SK-N-SH (cell line): Measurements from ENCODE around the gene ANKRD33B.

Experiments
- ELF1 ChIP-seq: IDR thresholded peaks from 2 replicates; pipeline ENCODE4 v1.4.0; 2012
- EP300 ChIP-seq, 2 experiments: IDR thresholded peaks; 2 replicates each; pipeline versions ENCODE4 v1.4.0 to v1.6.1; 2012; ENCODE audit warnings: borderline replicate concordance in 1 of 2, low read depth in 1 of 2, low read length in 1 of 2
- EZH2phosphoT487 ChIP-seq: fragments of 200-600 bp; sonication (generic); IDR thresholded peaks from 2 replicates; pipeline ENCODE4 v1.6.1; 2017; ENCODE audit warnings: low read depth, mixed run types, mild to moderate bottlenecking, antibody characterized with exemption, moderate library complexity, borderline replicate concordance
- FOXM1 ChIP-seq: IDR thresholded peaks from 2 replicates; pipeline ENCODE4 v1.4.0; 2012; ENCODE audit warnings: low read depth, mild to moderate bottlenecking
- POLR2AphosphoS5 ChIP-seq: IDR thresholded peaks from 2 replicates; pipeline ENCODE4 v1.6.1; 2012; ENCODE audit warnings: low read depth, low read length
- RCOR1 ChIP-seq: fragments of 150-350 bp; IDR thresholded peaks from 2 replicates; pipeline ENCODE4 v1.6.1; 2017; ENCODE audit warnings: antibody characterized with exemption, low read length
- SMC3 ChIP-seq: IDR thresholded peaks from 2 replicates; pipeline ENCODE4 v1.6.1; 2012; ENCODE audit warnings: low read depth, low read length, improper control_type of control experiment
- TEAD4 ChIP-seq: IDR thresholded peaks from 2 replicates; pipeline ENCODE4 v1.4.0; 2012; ENCODE audit warnings: mild to moderate bottlenecking, borderline replicate concordance; ENCODE audit not compliant: insufficient read depth
- TF ChIP-seq, protein P1 (sequence below): fragments of 200-600 bp; sonication (generic); IDR thresholded peaks from 2 replicates; pipeline ENCODE4 v1.6.1; 2017; ENCODE audit warnings: antibody characterized with exemption, mild to moderate bottlenecking, moderate library complexity
- TF ChIP-seq, protein P2 (sequence below): IDR thresholded peaks from 2 replicates; pipeline ENCODE4 v1.4.0; 2012; ENCODE audit warnings: low read depth

DNA sequence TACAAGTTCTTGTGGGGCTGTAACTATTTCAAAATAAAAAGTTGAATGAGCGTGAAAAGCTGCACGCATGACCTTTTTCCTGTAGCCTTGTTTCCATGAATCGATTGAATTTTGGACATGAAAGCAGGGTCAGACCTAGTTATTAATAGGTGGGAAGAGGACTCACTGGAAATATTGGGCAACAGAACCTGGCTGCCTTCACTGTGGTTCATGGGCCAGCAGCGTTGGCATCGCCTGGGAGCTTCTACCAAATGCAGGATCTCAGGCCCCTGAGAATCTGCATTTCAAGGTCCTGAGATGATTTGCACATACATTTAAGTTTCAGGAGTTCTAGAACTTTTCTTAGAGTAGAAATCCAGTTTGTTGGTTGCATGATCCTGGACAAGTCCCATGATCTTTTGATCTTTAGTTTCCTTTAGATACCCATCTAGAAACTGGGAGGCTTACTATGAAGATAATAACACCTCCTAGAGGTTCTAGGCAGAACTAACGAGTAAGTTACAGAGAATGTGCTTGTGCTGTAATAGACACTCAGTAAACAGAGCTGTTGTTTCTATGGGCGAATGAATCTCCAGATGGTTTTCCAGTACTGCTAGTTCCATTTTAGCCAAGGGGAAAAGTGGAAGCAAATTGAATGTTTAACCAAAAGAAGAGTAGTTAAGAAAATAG is 12.4 kb downstream of the ANKRD33B start:
- TF ChIP-seq, protein P1, sequence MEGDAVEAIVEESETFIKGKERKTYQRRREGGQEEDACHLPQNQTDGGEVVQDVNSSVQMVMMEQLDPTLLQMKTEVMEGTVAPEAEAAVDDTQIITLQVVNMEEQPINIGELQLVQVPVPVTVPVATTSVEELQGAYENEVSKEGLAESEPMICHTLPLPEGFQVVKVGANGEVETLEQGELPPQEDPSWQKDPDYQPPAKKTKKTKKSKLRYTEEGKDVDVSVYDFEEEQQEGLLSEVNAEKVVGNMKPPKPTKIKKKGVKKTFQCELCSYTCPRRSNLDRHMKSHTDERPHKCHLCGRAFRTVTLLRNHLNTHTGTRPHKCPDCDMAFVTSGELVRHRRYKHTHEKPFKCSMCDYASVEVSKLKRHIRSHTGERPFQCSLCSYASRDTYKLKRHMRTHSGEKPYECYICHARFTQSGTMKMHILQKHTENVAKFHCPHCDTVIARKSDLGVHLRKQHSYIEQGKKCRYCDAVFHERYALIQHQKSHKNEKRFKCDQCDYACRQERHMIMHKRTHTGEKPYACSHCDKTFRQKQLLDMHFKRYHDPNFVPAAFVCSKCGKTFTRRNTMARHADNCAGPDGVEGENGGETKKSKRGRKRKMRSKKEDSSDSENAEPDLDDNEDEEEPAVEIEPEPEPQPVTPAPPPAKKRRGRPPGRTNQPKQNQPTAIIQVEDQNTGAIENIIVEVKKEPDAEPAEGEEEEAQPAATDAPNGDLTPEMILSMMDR, result no peak; the same call in 1 of the 2 replicates
- TF ChIP-seq FOXM1 (no peak), ELF1 (no peak), TEAD4 (no peak), EZH2phosphoT487 (no peak), SMC3 (no peak), POLR2AphosphoS5 (no peak), RCOR1 (no peak), EP300 (IDR thresholded peaks at IDR 0.05; ENCODE audit: borderline replicate concordance in 1 of 2, low read depth in 1 of 2, low read length in 1 of 2) (no peak)
- TF ChIP-seq, protein P2, sequence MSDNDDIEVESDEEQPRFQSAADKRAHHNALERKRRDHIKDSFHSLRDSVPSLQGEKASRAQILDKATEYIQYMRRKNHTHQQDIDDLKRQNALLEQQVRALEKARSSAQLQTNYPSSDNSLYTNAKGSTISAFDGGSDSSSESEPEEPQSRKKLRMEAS, result no peak
